ENCODE results near the gene POMT1. TPM values are rescaled to one million over a fixed set of nuclear protein-coding genes. Genes with fewer than 3 reads are reported as not detected.

POMT1 gene
- polyA plus RNA-seq, 1 donor: 32.1 TPM

Other genes with a start within 250 kb of the POMT1 start
- gene FAM78A, start 226.4 kb upstream of the POMT1 start, polyA plus RNA-seq: 2.3 TPM
- 1.1 TPM for gene PLPP7, start 213.2 kb upstream of the POMT1 start, polyA plus RNA-seq
- gene PRRC2B, start 108.8 kb upstream of the POMT1 start, polyA plus RNA-seq: 132 TPM
- 33.9 TPM for gene UCK1, start 28.3 kb downstream of the POMT1 start, polyA plus RNA-seq
- gene PRRT1B, start 42.6 kb downstream of the POMT1 start, polyA plus RNA-seq: 2.0 TPM
- gene RAPGEF1, start 237.2 kb downstream of the POMT1 start, polyA plus RNA-seq: 39.7 TPM